HG03108 (cell line): ENCODE measurements around the gene PDE6A.

Experiments
- ATAC-seq: cut with Tn5 transposase; IDR thresholded peaks from one replicate; pipeline ENCODE4 v1.9.1; 2021; ENCODE audit warnings: moderate library complexity; ENCODE audit not compliant: unreplicated experiment

Gene PDE6A

GRCh38 chr5:149944666-149945065 is at the start of gene PDE6A:
Gene PDE6A (minus strand): TSS chr5:149944793. CDS start chr5:149944673, 120 bp downstream.
- ATAC-seq: no peak

- no peak for ATAC-seq
Measured at GRCh38 chr5:149993471-149993870, 48.9 kb upstream of the PDE6A start.

GRCh38 chr5:149990518-149991376 is 46.2 kb upstream of the PDE6A start:
- ATAC-seq: peak; percentile 78

GRCh38 chr5:149988126-149988525 is 43.5 kb upstream of the PDE6A start:
- no peak for ATAC-seq

- ATAC-seq: no peak
Measured at GRCh38 chr5:149982505-149982904, 37.9 kb upstream of the PDE6A start.

- ATAC-seq: no peak
Measured at GRCh38 chr5:149981206-149981605, 36.6 kb upstream of the PDE6A start.

GRCh38 chr5:149979896-149980295 is 35.3 kb upstream of the PDE6A start:
- ATAC-seq: no peak

- ATAC-seq: no peak
Measured at GRCh38 chr5:149975409-149975808, 30.8 kb upstream of the PDE6A start.

- ATAC-seq: no peak
Measured at GRCh38 chr5:149969181-149969930, 24.8 kb upstream of the PDE6A start.

- ATAC-seq: no peak
Measured at GRCh38 chr5:149966946-149967345, 22.4 kb upstream of the PDE6A start.

GRCh38 chr5:149963729-149964128 is 19.1 kb upstream of the PDE6A start:
- ATAC-seq: no peak

GRCh38 chr5:149962601-149963300 is 18.2 kb upstream of the PDE6A start:
- no peak for ATAC-seq

- ATAC-seq: no peak
Measured at GRCh38 chr5:149961957-149962409, 17.4 kb upstream of the PDE6A start.

GRCh38 chr5:149961186-149961685 is 16.6 kb upstream of the PDE6A start:
- no peak for ATAC-seq

GRCh38 chr5:149960272-149961185 is 15.9 kb upstream of the PDE6A start, which contains the start of gene SLC26A2:
Gene SLC26A2 (plus strand): TSS chr5:149960758. CDS start chr5:149977653, 16,895 bp downstream.
- ATAC-seq: peak; percentile 100

GRCh38 chr5:149959406-149960236 is 15.0 kb upstream of the PDE6A start:
- no peak for ATAC-seq

- ATAC-seq: no peak
Measured at GRCh38 chr5:149957855-149958254, 13.3 kb upstream of the PDE6A start.

GRCh38 chr5:149956685-149957084 is 12.1 kb upstream of the PDE6A start:
- ATAC-seq: no peak

- no peak for ATAC-seq
Measured at GRCh38 chr5:149954798-149955197, 10.2 kb upstream of the PDE6A start.
